ENCODE data around the gene PRKX.

GRCh38 chrX:3711331-3711917 lies 2.0 kb downstream of the PRKX start:
- no peak for TF ChIP-seq CTCF (IDR thresholded peaks at IDR 0.05; ENCODE audit: poor library complexity)
- no peak for TF ChIP-seq EZH2phosphoT487 (IDR thresholded peaks at IDR 0.05; ENCODE audit: low read depth, severe bottlenecking, unreplicated experiment)

Data from hepatocyte (in vitro differentiated cells).